ENCODE results near the gene MROH7.

Gene MROH7

DNA sequence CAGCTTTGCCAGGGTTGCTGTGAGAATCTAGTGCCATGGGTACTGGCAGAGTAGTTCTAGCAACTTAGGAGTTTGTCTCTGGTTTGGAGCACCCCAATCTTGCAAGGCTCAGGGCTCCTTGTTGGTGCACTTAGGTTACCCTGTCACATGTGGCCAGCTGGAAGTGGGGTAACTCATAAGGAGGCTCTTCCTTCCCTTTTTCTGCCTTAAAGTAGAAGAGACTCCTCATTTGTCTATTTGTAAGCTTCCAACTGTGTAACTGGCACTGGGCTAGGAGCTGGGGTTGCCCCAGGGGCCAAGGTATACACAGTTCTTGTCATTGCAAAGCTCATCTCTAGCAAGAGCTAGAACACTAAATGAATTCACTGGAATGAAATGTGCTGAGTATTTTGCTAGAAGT is 10.6 kb downstream of the MROH7 start:
- no peak for TF ChIP-seq FOXP2 (optimal IDR thresholded peaks at IDR 0.05; ENCODE audit: borderline replicate concordance, extremely low read depth, extremely low read length, insufficient read depth)
- TF ChIP-seq, protein P1, sequence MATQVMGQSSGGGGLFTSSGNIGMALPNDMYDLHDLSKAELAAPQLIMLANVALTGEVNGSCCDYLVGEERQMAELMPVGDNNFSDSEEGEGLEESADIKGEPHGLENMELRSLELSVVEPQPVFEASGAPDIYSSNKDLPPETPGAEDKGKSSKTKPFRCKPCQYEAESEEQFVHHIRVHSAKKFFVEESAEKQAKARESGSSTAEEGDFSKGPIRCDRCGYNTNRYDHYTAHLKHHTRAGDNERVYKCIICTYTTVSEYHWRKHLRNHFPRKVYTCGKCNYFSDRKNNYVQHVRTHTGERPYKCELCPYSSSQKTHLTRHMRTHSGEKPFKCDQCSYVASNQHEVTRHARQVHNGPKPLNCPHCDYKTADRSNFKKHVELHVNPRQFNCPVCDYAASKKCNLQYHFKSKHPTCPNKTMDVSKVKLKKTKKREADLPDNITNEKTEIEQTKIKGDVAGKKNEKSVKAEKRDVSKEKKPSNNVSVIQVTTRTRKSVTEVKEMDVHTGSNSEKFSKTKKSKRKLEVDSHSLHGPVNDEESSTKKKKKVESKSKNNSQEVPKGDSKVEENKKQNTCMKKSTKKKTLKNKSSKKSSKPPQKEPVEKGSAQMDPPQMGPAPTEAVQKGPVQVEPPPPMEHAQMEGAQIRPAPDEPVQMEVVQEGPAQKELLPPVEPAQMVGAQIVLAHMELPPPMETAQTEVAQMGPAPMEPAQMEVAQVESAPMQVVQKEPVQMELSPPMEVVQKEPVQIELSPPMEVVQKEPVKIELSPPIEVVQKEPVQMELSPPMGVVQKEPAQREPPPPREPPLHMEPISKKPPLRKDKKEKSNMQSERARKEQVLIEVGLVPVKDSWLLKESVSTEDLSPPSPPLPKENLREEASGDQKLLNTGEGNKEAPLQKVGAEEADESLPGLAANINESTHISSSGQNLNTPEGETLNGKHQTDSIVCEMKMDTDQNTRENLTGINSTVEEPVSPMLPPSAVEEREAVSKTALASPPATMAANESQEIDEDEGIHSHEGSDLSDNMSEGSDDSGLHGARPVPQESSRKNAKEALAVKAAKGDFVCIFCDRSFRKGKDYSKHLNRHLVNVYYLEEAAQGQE (IDR thresholded peaks at IDR 0.05; ENCODE audit: insufficient read depth in 1 of 2, low read depth in 2 of 2, low read length in 2 of 2): no peak
- no peak for TF ChIP-seq TAF1 (IDR thresholded peaks at IDR 0.05; ENCODE audit: borderline replicate concordance, insufficient read depth, low read length)
- TF ChIP-seq POLR2AphosphoS5 (IDR thresholded peaks at IDR 0.05; ENCODE audit: low read depth, low read length): no peak
- TF ChIP-seq SIN3A (IDR thresholded peaks at IDR 0.05; ENCODE audit: borderline replicate concordance, insufficient read depth, low read length): no peak

DNA sequence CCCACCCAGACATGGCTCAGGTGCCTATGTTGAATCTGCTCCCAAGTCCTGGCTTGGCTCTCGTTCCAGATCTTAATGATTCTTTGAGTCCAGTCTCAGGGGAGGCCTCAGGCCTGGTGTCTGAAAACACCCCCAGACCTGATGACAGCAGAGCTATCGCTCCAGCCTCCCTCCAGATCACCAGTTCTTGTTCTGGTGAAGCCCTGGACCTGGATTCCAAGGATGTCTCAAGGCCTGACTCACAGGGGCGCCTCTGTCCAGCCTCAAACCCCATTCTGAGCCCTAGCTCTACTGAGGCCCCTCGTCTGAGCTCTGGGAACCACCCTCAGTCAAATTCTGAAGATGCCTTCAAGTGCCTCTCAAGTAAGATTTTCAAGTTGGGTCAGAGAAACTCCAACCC is 11.4 kb downstream of the MROH7 start:
- no peak for TF ChIP-seq TAF1 (IDR thresholded peaks at IDR 0.05; ENCODE audit: borderline replicate concordance, insufficient read depth, low read length)
- no peak for TF ChIP-seq FOXP2 (optimal IDR thresholded peaks at IDR 0.05; ENCODE audit: borderline replicate concordance, extremely low read depth, extremely low read length, insufficient read depth)
- TF ChIP-seq SIN3A (IDR thresholded peaks at IDR 0.05; ENCODE audit: borderline replicate concordance, insufficient read depth, low read length): no peak
- no peak for TF ChIP-seq POLR2AphosphoS5 (IDR thresholded peaks at IDR 0.05; ENCODE audit: low read depth, low read length)
- TF ChIP-seq, protein P1 (IDR thresholded peaks at IDR 0.05; ENCODE audit: insufficient read depth in 1 of 2, low read depth in 2 of 2, low read length in 2 of 2): no peak

DNA sequence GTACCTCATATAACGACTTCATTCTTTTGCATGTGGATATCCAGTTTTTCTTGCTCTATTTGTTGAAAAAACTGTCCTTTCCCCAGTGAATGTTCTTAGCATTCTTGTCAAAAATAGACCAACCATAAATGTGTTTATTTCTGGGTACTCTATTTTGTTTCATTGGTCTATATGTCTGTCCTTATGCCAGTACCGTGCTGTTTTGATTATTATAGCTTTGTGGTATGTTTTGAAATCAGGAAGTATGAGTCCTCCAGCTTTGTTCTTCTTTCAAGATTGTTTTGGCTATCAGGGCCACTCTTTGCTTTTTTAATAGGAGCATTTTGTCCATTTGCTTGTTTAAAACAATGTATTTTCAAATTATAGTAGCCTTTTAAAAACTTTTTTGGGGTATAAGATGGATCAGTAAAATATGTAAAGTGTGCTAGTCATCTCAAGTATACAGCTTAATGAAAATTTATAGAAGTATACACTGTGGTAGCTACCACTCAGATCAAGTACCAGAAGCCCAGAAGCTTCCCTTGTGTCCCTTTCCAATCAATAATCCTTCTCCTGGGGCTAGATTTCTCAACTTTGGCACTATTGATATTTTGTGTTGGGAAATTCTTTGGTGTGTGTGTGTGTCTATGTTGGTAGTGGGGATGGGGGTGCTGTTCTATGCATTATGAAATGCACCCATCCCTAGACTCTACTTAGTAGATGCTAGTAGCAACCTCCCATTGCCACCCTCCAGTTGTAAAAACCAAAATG is 16.8 kb downstream of the MROH7 start:
- no peak for TF ChIP-seq POLR2AphosphoS5 (IDR thresholded peaks at IDR 0.05; ENCODE audit: low read depth, low read length)
- TF ChIP-seq TAF1 (IDR thresholded peaks at IDR 0.05; ENCODE audit: borderline replicate concordance, insufficient read depth, low read length): no peak
- TF ChIP-seq SIN3A (IDR thresholded peaks at IDR 0.05; ENCODE audit: borderline replicate concordance, insufficient read depth, low read length): no peak
- TF ChIP-seq, protein P1 (IDR thresholded peaks at IDR 0.05; ENCODE audit: insufficient read depth in 1 of 2, low read depth in 2 of 2, low read length in 2 of 2): no peak
- TF ChIP-seq FOXP2 (optimal IDR thresholded peaks at IDR 0.05; ENCODE audit: borderline replicate concordance, extremely low read depth, extremely low read length, insufficient read depth): no peak

DNA sequence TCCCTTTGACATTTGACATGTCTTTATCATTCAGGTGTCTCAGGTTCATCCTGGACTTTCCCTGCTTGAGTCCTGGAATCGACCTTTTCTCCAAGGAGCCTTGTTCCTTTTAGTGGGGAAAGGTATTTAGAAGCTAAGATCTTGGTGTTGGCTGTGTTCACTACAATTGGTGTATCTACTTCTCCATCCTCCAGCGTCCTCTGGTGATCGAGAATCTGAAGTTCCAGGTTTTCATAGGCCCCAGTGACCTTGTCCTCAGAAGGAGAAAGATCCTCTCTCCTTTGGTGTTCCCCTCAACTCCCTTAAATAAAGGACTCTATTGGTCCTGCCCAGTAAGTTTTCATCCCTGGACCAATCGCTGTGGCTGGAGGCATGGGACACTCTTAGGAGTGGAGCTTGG is 22.1 kb downstream of the MROH7 start:
- TF ChIP-seq SIN3A (IDR thresholded peaks at IDR 0.05; ENCODE audit: borderline replicate concordance, insufficient read depth, low read length) (no peak), POLR2AphosphoS5 (IDR thresholded peaks at IDR 0.05; ENCODE audit: low read depth, low read length) (no peak), TAF1 (IDR thresholded peaks at IDR 0.05; ENCODE audit: borderline replicate concordance, insufficient read depth, low read length) (no peak), FOXP2 (optimal IDR thresholded peaks at IDR 0.05; ENCODE audit: borderline replicate concordance, extremely low read depth, extremely low read length, insufficient read depth) (no peak)
- TF ChIP-seq, protein P1 (IDR thresholded peaks at IDR 0.05; ENCODE audit: insufficient read depth in 1 of 2, low read depth in 2 of 2, low read length in 2 of 2): no peak

Data from PFSK-1 (cell line).